GM18517 (cell line): ENCODE results near the gene AIFM3.
"Not testable (repeated sequence)": the region's sequence is repeated elsewhere in the genome, so short reads cannot be mapped to it uniquely, and the experiment has no call there.

Experiments used
- ATAC-seq: cut with Tn5 transposase; IDR thresholded peaks from one replicate; pipeline ENCODE4 v1.9.1; 2021; ENCODE audit warnings: mild to moderate bottlenecking, moderate library complexity; ENCODE audit not compliant: unreplicated experiment

Gene AIFM3

DNA sequence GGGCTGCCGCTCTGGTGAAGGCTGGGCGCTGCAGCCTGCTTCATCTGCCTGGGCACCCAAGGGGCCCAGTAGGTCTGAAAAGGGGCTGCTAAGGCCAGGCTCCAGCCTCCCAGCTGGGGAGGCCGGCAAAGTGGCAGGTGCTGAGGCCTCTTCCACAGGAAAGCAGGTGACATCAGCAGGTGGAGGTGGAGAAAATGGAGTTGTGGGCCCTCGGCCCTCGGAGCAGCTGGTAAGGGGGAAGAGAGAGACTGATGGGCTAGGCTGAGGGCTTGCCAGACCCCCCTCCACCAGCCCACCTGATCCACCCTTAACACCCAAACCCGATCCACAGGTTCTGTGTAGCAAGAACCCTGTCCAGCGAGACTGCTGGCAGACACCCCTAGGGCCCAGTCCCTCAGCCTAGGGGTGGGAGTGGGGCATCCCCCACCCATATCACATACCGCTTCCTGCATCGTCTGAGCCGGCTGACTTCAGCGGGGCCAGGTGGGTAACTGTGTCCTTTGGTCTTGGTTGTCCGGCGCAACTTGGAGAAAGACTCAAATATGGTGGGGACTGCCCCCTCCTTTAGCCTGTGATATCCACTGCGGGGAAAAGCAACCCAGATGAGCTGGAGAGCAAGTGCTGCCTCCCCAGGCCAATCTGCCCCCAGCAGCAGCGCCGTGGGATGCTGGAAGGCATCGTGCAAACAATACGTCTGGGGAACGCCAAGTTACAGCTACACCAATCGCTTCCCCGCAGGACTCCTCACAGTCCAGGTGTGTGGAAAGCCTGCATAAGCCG lies 33.3 kb downstream of the AIFM3 start:
- ATAC-seq: no peak

DNA sequence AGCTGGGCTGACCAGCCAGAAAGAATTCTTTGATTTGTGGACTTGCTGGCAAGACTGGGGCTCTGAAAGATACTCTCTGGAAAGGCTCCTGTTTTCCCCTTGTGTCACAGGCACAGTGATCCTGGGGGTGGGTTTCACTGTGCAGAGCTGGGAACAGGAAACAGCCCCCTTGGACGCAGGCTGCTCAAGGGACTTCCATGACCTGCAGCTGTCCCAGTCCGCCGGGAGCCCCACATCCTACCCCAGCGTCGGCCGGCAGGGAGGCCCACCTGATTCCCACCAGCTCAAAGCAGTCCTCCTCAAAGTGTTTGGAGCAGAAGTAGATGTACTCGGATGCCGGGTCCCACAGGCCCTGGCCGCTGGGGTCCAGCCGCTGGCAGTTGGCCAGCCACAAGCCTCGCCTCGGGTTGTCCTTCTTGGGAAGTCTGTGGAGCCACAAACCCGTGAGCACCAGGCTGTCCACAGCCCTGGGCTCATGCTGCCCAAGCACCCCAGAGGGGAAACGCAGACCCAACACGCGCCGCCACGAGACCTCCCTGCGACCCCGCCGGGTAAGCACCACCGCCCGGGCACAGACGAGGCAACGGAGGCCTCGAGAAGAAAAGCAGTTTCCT lies 34.0 kb downstream of the AIFM3 start:
- no peak for ATAC-seq

DNA sequence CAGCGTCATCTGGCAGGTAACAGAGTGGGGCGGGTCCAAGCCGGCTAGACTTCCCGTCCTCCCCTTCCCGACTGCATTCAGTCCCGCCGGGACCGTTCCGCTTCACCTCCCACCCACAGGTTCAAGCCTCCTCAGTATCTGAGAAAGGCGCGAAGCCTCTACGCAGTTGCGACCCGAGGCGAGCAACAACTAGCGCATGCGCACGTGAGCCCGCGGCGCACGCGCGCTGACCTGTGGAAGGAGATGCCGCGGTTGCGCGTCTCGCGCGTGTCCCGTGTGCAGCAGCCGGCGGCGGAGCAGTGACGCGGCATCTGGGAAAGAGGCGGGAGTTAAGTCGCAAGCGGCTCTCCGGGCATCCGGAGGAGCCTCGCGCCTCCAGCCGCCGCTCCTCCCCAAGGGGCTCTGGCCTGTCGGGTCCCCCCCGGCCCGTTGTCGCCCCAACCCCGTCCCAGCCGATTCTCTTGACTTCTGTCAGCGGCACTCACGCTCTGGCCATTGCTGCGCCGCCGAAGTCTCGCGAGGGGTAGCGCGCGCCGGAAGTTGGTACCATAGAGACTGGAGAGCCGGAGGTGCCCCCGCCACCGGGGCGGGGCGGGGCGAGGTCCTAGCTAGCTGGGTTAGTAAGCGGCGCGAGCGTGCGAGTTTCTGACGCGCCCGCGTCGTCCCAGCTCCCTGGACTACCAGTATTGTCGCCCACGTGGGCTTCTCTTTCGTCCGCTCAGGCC lies 34.7 kb downstream of the AIFM3 start, which contains the start of gene THAP7:
Gene THAP7, minus strand, starts transcription at position 518 of the 725 bp plus-strand sequence. Its CDS starts 207 bp downstream, at position 311.
- ATAC-seq: peak; percentile 75

DNA sequence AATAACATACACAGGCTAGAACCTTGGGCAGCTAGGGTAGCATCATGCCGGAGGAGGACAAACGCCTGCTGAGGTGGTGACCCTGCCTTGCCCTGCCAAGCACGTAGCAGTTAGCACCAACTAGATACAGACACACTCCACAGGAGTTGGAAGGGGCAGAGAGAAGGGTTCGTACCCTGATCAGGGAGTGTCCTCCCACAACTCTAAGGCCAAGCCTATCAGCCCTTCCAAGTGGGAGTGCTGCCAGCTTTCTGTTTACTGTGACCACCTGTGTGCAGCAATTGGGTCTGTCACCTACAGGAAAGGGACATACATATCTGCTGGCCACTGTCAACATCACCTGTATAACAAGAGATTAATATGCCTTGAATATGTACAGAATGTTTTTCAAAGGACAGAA lies 36.7 kb downstream of the AIFM3 start:
- no peak for ATAC-seq

DNA sequence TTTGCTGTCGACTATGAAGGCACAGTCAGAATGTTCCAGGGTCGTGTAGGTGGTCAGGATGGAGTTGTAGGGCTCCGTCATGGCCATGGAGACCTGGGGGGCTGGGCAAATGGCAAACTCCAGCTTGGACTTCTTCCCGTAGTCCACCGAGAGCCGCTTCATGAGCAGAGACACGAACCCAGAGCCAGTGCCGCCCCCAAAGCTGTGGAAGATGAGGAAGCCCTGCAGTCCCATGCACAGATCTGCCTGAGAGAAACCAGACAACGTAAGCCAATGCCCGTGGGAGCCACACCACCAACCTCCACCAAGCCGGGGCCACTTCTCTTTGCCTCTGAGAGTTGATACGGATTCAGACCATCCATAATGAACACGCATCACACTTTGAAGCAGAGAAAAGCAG lies 42.2 kb downstream of the AIFM3 start:
- not testable (repeated sequence) for ATAC-seq

DNA sequence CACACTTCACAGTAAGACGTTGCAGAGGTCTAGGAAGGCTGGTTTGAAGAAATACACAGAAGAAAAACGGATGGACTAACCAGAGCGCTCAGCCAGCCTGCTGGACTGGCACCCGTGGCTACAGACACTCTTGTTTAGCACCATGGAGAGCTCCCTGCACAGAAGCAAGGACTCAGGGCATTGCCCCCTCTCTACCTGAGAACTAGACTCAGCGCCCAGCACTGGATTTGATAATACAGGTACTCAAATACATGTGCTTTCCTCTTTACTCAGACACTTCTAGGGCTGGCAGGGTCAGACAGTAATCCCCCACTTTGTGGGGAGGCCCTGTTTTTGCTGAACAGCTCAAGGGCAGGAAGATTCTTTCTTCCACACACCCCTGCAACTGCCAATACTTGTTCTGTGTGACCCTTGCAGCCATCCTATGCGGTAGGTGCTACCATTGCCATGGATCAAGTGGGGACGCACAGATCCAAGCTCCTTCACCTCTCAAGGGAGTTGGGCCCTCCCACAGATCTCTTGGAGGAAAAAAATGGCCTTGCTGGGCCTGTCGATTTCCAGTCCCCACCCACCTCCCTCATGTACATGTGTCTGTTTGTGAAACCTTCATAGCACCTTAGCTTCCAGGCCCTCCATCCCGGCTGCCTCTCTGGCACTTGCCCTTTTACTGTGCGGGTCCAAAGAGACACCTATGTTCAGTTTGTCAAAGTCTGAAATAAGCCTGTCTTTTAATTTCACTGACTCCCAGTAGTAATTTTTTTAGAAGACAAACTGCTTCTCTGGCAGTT lies 42.8 kb downstream of the AIFM3 start:
- no peak for ATAC-seq

DNA sequence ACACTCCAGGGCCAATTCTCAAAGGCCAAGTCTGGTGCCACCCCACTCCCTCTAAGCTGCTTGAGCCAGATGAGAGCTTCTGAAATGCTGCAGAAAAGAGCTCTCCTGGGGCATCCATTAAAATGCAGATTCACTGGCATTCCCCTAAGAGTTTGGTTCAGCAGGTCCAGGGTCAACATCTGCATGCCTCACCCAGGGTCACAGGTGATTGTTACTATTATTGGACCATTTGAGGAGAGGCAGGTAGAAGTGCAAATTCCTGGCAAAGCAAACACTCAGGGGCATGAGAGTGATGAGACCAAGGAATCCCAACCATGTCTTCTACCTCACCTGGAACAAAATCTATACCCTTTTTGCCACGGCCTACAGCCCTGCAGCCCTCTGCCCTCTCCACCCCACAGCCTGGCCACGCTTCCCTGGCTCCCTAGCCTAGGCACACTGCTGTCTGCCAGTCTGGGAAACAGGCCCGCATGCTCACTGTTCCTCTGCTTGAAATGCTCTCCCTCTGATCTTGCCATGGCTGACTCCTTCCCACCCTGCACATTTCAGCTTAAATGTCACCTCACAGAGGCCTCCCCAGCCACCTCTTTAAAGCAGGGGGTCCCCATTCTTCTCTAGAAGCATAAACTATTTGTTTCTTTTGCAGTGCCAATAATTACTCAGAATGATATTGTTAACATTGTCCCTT lies 43.5 kb downstream of the AIFM3 start:
- ATAC-seq: no peak

DNA sequence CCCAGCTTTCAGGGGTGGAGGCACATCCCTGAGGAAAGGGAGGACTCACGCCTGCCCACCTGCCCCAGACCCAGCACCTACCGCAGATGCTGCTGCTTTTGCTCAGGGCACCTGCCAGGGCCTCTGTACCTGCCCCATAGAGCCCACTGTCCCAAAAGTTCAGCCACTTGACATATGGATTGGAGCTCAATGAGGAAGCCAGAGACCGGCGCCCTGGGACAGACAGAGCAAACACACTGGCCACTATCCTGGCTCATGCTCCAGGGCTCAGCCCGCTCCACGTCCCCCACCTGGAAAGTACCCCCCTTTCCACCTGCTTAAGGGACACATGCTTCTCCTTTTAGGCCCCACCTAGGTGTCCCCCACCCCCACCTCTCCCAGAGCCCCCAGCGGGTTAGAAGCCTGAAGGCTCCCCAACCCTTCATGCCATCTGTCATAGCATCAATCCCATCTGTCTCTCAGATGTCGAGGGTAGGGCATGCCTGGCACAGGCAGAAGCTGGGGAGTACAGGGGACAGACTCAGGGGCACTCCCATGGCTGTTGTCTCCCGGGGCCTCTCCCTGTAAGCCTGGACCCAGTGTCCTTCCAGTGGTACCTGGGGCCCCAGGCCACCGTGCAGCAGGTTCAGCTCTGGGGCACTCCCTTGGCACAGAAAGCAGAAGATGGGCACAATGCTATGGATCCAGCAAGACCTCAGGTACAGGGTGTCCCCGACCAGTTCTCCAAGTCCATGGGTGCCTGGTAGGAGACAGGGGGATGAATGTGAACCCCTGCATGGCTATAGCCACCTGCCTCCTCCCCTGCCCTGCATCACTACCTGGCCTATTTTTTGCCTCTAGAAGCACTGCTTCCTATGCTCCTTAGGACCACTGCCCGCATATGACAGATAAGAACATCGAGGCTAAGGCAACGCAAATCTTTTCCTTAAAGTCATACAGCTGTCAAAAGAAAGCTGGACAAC lies 45.7 kb downstream of the AIFM3 start:
- ATAC-seq: no peak

DNA sequence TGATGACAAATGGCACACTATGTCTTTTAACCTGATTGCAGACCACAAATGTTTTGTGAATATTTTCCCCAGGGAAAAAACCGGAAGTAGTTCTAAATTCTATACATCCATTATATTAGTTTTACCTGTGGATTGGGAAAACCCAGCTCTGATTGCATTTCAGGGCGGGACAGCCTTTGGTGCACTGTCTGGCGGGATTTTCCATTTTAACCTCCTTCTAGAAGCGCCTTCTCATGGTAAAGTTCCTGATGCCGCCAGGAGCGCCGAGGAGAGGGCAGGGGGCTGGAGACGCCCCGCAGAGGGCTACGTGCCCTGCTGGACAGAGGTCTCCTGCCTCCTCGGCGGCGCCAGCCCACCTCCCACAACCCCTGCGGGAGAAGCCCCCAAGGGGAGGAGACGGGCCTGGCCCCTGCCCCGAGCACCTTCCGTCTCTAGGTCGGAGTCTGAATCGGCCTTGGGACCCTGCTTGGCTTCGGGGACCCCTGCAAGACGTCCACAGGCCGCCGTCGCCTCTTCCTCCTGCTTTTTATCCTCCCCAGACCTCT lies 46.7 kb downstream of the AIFM3 start:
- no peak for ATAC-seq

DNA sequence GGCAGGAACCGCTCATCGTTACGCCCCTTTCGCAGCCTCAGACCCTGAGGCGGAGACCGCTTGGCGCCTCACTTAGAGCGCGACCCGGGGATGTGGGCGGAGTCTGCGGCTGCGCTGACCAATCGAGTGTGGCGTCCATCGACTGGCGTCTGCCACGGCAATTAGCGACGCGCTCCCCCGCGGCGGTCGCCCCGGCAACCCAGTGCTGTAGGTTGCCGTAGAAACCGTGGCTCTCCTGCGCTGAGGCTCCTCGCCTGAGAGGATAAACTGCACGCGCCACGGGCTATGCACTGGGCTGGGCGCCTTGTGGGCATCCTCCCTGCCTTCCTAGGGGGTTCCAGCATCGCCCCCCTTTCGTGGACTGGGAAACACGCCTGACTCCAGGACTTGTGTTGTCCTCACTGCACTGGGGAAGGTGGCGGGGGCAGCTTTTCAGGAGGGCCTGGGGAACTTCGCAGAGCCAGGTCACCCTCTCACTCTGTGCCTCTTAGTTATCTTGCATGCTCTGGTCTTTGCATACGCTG lies 47.2 kb downstream of the AIFM3 start:
- ATAC-seq: no peak

DNA sequence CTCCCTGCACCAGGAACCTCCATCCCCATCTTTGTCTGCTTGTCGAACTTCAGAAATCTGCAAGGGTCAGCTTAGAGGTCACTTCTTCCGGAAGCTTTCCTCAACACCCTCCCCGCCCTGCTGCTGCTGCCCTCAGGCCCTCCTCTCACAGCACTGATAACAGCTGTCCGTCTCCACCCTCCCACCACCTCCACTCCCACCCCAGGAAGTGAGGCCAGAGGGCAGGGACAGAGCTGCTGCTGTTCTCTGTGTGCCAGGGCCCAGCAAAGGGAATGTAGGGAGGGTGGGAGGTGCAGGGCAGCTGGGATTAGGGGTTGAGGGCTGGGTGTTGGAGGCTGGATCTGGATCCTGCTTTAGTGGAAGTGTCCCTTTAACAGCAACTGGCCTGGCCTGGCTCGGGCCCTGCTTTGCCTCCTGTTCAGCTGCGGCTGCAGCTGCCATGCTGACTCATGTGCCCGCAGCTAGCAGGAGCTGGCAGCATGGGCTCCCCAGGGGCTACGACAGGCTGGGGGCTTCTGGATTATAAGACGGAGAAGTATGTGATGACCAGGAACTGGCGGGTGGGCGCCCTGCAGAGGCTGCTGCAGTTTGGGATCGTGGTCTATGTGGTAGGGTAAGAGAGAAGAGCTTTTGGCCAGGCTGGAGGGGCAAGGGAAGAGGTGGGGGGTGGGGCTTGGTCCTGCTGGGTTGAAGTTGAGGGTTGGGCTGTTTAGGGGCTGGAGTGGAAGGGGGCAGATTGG lies 47.8 kb downstream of the AIFM3 start, which contains the start of gene P2RX6:
Gene P2RX6, plus strand, starts transcription at position 440 of the 740 bp plus-strand sequence. Its CDS starts 10 bp downstream, at position 450.
- no peak for ATAC-seq

DNA sequence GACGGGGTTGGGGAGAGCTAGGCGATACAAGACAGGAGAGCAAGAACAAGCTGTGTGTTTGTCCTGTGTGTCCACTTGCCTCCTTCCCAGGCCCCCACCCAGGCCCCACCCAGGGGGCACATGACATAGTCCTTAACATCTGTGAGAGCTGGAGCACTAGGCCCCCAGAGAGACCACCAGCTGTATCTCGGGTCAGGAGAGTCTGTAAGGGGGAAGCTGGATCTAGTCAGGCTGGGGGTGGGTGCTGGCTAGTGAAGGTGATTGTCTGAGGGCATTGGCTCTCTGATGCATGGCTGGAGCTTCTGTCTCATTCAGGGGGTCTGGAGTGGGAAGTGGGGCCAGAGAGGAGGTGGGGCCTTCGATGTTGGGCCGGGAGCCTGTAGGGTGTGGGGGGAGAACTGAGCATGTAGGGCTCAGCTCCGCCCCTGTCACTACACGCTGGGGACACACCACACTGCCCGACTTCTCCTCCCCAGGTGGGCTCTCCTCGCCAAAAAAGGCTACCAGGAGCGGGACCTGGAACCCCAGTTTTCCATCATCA lies 48.5 kb downstream of the AIFM3 start:
- no peak for ATAC-seq

DNA sequence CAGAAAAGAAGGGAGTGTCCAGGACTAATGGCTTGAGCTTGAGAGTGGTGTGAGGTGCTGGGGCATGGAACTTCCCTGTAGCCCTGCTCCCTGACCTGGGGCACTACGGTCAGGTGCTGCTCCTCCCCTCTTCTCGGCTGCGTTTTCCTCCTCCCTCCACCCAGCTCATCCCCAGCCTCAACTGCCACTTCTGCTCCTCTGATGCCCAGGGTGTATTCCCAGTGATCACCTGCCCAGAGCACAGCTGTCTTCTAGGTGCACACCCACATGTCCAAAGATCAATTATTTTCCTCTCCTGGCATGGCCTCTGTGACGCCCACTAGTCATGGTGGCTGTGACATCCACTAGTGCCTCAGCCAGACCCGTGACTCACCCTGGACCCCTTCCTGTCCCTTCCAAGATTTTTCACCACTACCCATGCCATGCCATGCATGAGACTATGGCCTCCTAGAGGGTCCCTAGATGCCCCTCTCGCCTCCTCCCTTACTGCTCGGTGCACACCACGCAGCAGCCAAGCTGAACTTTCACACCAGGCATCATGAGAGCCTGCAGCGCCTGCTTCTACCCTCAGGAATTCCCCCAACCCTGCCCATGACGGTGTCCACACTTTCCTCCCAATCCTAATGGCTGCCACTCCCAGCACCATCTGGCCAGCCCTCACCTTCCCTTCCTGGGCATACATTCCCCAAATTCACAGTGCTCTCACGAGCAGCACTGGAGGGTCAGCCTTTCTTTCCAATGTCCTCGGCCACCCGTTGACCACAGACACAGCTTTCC lies 49.8 kb downstream of the AIFM3 start:
- ATAC-seq: no peak

DNA sequence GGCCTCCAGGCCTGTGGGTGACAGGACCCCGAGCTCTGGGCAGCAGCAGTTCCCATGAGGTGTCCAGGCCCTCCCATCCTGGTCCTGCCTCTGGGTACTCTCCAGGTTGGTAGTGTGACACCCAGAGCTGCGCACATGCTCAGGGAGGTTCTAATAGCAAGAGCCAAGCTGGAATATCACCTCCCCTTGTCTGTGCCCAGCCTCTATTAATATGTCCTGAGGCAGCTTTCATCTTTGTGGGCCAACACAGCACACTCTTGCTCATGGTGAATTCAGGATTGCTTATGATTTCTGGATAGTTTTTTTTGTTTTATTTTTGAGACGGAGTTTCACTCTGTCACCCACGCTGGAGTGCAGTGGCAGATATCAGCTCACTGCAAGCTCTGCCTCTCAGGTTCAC lies 51.3 kb downstream of the AIFM3 start:
- ATAC-seq: no peak

DNA sequence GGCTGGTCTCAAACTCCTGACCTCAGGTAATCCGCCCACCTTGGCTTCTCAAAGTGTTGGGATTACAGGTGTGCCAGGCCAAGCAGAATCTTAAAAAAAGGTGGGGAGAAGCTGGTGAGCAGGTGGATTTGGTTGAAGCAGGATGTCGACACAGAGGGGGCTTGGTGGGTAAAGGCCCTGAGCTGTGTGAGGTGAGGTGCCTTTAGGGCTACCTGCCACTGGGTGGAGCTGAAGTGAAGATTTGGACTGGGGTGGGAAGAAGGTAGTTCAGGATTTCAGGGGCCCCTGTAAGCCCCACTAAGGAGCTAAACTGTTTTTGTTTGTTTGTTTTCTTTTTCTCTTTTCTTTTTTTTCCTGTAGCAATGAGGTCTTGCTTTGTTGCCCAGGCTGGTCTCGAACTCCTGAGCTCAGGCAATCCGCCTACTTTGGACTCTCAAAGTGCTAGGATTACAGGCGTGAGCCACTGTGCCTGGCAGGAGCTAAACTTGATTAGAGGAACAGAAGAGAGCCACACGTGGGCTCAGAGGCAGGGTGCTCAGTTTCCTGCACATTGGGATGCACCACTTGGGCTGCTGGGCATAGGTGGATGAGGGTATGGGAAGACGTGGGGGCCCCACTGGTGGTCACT lies 53.9 kb downstream of the AIFM3 start:
- ATAC-seq: no peak

DNA sequence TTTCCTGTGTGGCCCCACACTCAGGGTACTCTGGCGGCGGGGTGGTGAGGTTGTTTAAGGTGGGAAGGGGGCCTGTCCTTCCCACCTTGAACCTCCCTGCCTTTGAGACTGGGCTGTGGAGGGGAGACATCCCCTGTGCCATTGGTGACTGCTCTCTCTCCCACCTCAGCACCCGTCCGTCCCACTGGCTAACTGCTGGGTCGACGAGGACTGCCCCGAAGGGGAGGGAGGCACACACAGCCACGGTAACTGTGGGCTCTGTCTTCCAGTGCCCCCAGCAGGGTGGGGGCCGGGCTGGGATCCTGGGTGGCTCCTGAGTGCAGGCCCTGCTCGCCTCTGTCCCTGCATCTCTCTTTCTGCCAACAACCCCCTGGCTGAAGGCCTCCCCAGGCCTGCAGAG lies 55.5 kb downstream of the AIFM3 start:
- no peak for ATAC-seq
